Measurements from ENCODE around the gene ABCA2.

Gene ABCA2

DNA sequence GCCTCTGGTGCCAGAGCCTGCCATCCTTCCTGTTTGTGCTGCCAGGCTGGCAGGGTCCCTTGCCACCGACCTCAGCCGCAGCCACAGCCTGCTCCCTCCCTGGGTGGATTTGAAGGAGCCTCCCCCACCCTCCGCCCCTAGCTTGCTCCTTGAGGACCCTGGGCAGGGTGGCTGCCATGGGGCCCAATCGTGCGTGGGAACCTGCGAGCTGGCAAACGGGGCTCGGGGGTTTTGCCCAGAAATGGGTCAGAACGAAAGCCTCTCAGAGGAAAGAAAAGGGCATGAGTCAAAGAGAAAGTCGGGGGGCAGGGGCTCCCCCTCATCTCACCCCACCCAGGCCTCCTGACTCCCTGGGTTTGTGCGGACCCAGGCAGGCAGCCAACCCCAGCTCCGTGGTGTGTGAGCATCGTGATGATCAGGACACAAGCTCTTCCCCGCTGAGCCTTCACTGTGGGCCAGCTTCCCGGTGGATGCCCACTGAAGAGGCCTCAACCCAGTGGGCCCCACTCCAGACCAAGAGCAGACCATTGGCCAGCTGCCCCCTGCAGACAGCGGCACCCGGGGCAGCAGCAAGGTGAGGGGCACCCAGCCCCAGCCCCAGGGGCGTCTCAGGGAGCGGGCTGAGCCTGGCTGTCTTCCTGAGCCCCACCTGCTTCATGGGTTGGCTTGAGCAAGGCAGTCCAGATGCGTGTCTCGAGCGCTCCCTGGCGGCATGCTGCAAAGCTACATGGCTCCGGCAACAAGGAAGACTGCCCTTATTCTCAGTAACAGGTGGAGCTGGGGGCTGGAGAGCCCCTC lies 6.9 kb upstream of the ABCA2 start:
- peak overlapping the region in 4 of 7 experiments; percentile 1 to 18 (median 2) for H3K4me3 ChIP-seq
- peak overlapping the region in 16 of 21 experiments; percentile 1 to 92 (median 57) for H3K27ac ChIP-seq

DNA sequence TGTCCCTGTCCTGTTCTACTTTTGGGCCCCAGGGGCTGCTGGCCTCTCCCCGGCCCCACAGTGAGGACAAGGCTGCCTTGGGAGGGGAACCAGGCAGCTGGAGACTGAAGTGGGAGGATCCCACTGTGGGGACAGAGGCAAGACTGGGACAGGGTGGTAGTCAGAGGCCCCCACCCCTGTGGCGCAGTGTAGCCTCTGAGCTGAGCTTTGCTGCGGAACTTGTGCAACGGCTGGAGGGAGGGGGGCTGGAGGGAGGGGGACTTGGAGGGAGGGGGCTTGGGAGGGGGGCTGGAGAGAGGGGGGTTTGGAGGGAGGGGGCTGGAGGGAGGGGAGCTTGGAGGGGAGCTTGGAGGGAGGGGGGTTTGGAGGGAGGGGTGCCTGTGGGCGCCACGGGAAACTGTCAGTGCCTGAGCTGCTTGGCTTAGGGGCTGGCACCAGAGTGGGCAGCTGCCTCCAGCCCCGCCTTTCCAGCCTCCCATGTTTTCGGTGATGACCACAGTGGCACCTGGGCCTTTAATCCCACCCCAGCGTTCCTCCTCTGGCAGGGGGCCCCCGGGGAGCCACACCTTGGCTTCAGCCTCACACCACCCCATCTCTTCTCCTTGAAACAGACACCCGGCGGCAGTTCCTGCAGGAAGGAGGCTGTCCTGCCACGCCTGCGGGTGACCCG lies 6.1 kb upstream of the ABCA2 start:
- peak overlapping the region in 5 of 7 experiments; percentile 2 to 54 (median 13) for H3K4me3 ChIP-seq
- H3K27ac ChIP-seq: peak overlapping the region in 15 of 21 experiments; percentile 1 to 92 (median 70)

DNA sequence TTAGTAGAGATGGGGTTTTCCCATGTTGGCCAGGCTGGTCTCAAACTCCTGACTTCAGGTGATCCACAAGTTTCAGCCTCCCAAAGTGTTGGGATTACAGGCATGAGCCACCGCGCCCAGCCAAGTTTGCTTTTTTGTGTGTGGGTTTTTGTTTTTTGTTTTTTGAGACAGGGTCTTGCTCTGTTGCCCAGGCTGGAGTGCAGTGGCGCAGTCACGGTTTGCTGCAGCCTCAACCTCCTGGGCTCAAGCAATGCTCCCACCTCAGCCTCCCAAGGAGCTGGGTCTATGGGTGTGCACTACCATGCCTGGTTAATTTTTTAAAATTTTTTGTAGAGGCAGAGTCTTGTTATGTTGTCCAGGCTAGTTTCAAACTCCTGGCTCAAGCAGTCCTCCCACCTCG lies 5.4 kb upstream of the ABCA2 start:
- peak overlapping the region in 12 of 21 experiments; percentile 1 to 92 (median 75) for H3K27ac ChIP-seq
- H3K4me3 ChIP-seq: peak overlapping the region in 6 of 7 experiments; percentile 1 to 54 (median 13)

DNA sequence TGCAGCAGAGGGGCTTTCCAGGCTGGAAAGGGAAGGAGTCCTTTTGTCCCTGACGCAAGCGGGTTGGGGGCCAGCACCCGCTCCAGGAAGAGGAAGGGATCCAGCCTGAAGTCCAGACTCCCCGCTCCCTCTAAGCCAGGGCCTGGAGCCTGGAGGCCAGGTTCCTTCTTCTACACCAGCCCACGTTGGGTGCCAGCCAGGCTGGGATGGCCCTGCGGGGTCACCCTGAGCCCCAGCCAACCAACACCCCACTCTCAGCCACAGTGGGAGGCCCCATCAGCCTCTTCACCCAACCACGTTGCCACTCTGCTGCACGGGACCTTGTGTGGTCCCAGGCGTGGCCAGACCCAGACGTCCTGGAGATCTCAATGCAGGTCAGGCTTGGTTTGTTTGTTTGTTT lies 4.8 kb upstream of the ABCA2 start:
- peak overlapping the region in 5 of 7 experiments; percentile 0 to 54 (median 19) for H3K4me3 ChIP-seq
- peak overlapping the region in 15 of 21 experiments; percentile 24 to 92 (median 72) for H3K27ac ChIP-seq

DNA sequence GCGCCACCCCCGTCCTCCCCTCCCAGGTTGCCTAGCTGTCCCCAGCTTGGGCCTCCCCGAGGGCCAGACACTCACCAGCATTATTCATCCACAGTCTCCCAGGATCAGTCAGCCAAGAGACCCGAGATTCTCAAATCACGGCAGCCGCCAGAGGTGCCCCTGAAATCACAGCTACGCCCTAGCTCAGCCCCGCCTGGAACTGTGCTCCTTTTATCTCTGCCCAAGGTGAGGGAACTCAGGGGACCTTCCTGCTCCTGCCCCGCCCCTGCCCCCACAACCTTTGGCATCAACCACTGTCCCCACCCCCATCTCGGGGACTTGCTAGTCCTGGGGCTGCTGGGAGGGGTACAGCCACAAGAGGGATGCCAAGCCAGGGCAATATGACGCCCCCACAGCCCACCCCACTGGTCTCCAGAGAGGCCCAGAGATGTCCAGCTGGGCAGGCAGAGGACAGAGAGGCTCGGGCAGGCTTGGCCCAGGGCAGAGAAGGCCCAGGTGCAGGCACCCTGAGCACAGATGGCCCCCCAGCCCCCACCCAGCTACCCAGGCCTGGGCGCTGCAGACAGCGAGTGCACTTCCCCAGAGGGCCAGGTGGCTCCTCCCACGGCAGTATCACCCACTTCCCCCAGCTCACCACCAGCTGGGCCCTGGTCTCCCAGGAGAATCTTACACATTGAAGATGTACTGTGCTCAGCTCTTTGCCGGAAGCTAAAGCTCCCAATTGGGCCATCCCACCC lies 4.0 kb upstream of the ABCA2 start, which contains the start of gene FUT7:
FUT7 (minus strand) TSS at position 185 of the 737 bp plus-strand sequence; CDS start at position 88, 97 bp downstream.
- Histone ChIP-seq H3K27ac (peak within 1 kb of the TSS in 19 of 21 experiments; percentile 14 to 92 (median 65)), H3K4me3 (peak within 1 kb of the TSS; percentile 13 to 58 (median 19))

DNA sequence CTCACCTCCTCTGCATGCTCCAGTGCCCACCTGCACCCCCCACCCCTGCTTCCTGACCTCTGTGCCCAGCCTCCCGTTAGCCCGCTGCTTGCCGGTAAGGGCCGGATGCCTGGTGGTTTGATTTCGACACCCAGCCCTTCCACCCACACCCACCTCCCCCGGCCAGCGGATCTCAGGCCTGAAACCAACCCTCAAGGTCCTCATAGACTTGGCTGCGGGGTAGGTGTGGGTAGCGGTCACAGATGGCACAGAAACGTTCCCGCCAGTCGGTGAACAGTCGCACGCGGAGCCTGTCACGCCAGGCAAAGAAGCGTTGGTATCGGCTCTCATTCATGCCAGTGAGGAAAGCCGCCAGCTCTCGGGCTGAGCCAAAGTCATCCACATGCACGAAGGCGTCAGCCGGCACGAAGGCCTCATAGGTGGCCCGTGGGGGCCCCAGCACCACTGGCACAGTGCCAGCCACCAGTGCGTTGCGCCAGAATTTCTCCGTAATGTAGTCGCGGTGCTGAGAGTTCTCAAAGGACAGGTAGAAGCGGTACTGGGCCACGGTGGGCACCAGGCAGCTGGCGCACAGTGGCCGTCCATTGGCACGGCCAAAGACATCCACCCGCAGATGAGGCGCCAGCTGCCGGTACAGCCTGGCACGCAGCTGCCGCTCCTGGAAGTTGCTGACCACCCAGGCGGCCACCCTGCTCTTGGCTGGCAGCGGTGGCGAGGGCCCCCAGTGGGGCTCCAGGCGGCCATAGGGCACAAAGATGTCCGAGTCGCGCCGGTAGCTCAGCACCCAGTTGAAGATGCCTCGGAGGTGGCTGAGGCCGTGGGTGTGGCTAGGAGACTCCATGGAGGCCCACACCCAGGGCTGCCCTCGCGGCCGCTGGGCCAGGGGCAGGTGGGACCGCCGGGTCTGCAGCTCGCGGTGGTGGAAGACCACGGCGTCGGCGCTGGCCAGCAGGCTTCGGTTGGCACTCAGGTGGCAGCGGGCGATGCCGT lies 2.8 kb upstream of the ABCA2 start:
- peak overlapping the region in 18 of 21 experiments; percentile 5 to 92 (median 72) for H3K27ac ChIP-seq
- H3K4me3 ChIP-seq: peak overlapping the region; percentile 13 to 58 (median 19)

DNA sequence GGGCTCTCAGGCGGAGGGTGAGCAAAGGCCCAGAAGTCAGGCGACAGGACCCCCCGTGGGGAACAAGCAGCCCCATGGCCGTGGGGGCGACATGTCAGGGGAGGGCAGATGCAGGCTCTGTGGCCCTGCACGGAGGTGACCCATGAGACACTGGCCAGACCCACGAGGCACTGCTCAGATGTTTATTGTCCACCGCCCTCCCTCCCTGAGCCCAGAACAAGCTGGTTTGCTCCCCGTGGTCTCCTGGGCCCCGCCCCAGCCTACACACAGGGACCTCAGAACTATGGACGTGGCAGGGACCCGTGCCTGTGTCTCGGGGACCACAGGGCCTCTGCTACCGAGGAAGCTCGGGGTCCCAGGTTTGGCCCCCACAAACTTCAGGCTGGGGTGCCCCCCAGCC lies 2.0 kb upstream of the ABCA2 start:
- H3K4me3 ChIP-seq: peak overlapping the region; percentile 13 to 58 (median 19)

DNA sequence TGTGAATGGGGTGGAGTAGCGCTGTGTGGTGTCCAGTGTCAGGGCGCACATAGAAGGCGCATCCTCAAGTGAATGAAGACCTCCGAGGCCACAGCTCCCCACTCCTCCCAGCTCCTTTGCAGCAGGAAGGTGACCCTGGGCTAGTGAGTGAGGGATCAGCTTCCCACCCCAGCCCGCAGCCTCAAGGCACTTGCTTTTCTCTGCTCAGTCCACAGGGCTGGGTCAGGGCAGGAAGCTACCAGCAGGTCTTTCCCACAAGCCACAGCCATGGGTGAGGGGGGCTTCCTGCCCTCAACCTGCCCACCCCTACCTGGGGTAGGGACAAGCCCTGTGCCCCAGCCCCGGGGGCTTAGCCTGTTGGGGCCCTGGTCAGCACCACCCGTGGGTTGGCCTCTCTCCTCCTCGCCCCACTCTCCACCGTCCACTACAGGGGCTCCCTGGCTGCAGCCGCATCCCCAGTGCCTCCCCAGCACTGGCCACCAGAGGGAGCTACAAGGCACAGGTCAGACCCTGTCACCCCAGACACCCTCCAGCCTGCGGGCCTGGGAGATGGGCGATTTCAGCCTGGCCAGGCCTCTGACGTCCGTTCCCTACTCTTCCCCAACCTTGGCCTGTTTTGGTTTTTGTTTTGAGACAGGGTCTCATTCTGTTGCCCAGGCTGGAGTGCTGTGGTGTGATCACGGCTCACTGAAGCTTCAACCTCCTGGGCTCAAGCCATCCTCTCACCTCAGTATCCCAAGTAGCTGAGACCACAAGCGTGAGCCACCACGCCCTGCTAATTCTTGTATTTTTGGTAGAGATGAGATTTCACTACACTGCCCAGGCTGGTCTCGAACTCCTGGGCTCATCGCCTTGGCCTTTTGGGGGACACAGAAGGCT lies 1.3 kb upstream of the ABCA2 start:
- H3K4me3 ChIP-seq: peak overlapping the region; percentile 34 to 58 (median 48)
- H3K27ac ChIP-seq: peak overlapping the region in 17 of 21 experiments; percentile 0 to 92 (median 76)

More for the DNA sequence above, 2.0 kb upstream of the ABCA2 start:
- peak overlapping the region in 17 of 21 experiments; percentile 0 to 92 (median 74) for H3K27ac ChIP-seq

DNA sequence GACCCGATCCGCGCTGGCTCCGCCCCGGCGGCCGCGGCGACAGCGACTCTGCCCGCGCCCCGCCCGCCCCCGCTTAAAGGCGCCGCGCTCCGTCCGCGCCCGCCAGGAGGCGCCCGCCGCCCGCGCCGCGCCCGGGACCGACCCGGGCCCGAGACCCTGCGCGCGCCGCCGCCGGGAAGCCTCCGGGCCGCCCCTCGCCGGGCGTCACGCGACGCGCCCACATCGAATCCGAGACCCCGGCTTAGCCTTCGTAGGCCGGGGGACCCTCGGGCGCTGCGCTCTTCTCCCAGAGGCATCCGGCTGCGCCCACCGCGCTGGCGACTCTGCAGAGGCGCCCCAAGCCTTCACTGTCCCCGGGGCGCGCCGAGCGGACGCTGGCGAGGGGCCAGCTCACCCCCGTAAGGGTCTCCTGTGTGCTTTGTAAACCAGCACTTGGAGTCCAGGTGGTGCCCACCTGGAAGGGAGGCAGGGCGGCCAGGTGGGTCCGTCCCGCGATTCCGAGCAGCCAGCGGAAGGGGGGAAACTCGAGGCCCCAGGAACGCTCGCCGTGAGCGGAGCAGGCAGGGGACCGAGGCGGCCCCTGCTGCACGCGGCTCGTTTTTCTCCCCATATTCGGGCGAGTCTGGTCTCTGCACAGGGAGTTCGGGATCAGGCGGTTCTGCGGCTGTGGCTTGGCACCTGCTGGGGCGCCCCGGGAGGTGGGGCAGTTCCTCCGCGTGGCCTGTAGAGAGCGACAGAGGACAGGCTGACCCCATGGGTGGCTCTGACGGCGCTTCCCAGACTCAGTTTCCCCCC lies 423 bp upstream of the ABCA2 start:
- Histone ChIP-seq H3K27ac (peak overlapping the region in 19 of 21 experiments; percentile 31 to 92 (median 74)), H3K4me3 (peak overlapping the region; percentile 34 to 58 (median 48))

DNA sequence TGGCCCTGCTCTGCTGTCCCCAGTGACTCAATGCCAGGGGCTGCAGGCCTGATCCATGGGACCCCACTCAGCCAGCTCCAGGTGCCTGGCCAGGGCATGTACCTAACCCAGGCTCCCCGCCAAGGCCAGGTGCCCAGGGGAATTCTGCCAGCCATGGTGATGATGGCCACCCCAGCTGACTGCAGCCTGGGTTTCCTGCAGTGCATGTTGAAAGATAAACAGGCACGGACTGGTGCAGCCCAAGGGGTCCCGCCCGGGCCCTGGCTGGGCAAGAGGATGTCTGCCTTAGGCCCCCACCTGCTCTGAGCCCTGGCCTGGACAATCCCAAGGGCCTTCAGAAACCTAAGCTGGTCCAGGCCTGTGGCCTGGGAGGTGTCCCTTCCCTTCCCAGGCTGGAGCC lies 1.2 kb downstream of the ABCA2 start:
- Histone ChIP-seq H3K4me3 (peak overlapping the region in 3 of 7 experiments; percentile 39 to 56 (median 41)), H3K27ac (peak overlapping the region in 8 of 21 experiments; percentile 35 to 69 (median 54))

DNA sequence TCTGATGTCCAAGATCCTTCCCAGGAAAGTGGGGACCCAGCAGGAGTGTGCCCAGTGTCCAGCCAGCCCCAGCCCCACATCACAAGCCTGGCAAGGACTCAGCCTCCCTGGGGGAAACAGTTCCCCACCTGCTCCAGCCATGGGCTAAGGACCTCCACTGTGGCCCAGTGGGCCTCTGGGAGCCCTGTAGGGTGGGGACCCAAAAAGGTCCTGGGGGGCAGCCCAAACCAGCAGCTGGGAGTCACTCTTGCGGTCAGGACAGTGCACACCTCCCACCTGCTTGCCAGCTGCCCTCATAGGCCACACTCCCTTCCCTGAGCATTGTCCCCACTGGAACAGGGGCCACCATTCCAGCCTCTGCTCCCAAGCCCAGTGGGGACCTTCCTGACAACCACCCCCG lies 1.7 kb downstream of the ABCA2 start:
- peak overlapping the region in 3 of 21 experiments; percentile 6 to 57 (median 35) for H3K27ac ChIP-seq
- H3K4me3 ChIP-seq: no peak overlapping the region

DNA sequence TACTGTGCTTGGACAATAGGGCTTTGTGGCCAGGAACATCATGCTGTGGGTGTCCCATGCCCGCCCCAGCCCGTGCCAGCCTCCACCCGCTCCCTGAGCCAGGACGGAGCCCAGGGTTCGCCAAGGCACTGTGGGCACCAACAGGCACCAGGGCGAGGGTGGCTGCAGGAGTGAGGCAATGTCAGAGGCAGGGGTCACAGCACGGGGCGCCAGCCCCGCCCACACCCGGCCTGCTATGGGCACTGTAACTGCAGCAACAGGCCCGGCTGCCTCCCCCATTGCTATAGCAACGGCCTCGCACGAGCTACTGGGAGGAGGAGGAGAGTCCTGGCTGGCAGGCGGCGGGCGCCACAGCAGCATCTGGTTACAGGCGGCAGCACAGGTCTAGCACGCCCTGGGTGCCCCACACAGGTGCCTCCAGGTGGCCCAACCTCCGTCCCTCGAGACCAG lies 2.5 kb downstream of the ABCA2 start:
- peak overlapping the region in 3 of 21 experiments; percentile 6 to 31 (median 12) for H3K27ac ChIP-seq
- H3K4me3 ChIP-seq: no peak overlapping the region

DNA sequence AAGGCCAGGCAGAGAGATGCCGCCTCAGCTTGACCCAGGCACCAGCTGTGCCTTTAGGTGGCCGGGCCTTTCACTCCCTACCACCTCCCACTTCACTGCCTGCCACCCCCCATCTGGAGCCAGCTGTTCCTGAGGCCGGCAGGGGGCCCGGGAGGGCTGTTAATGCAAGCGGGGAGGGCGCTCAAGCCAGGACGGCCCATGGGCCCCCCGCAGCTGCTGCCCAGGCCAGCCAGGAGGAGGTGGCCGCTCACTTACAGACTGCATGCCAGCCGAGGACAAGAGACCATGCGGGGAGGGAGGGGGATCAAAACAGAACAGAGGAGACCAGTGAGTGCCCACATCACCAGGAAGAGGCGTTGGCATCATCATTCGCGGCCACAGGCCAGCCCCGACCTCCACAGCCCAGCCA lies 4.5 kb downstream of the ABCA2 start:
- no peak overlapping the region for H3K27ac ChIP-seq
- H3K4me3 ChIP-seq: no peak overlapping the region

DNA sequence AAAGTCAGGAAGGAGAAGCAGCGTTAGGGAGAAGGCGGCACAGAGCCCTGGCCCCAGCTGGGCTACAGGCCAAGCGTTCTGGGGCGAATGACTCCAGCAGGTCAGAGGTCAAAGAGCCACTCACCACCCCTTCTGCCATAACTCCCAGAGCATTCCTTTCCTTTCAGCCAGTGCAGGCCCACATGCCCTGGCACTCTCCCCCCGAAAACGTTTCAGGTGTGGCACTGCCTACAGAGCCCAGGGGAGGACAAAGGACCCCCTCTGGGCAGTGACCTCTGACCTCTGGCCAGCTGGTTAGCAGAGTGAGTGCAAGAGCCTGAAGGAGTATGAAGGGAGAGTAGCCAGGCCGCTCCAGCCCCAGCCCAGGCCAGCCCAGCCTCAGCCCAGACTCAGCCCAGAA lies 4.9 kb downstream of the ABCA2 start:
- Histone ChIP-seq H3K4me3 (no peak overlapping the region), H3K27ac (no peak overlapping the region)

DNA sequence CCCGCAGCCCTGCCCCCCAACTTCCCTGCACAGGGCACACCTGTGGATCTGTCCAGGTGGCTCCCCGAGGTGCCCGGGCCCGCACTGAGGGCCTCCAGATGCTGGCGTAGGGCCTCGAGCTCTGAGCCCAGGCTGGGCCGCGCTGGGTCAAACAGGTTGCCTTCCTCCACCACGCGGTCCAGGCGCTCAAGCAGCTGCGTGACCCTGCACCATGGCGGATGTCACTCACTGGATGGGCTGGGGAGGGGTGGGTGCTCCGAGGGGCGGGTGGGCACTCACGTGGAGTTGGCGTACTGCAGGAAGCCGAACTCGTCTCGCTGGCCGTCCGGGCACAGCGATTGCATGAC lies 5.4 kb downstream of the ABCA2 start:
- Histone ChIP-seq H3K4me3 (no peak overlapping the region), H3K27ac (no peak overlapping the region)

DNA sequence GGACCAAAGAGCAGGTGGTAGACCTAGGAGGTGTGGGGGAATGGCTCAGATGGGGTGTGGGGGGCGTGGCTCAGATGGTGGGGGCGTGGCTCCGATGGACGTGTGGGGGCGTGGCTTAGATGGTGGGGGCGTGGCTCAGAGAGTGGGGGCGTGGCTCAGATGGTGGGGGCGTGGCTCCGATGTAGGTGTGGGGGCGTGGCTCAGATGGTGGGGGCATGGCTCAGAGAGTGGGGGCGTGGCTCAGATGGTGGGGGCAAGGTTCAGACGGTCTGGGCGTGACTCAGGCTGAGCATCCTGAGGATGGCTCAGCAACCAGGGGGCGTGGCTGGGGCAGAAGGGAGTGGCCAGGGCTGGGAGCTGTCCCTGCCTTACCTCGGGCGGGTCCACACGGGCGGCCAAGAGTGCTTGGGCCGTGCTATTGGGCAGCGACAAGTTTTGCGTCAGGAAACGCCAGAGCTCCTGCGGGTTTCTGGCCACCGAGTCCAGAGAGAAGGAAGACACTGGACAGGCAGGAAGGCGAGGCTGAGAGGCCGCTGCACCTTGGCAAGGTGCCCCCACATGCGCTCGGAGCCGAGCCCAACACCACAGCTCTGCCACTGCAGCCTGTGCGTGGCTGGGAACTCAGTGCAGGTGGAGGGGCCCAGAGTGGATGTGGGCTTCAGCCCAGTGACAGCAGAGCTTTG lies 5.9 kb downstream of the ABCA2 start:
- no peak overlapping the region for H3K4me3 ChIP-seq
- no peak overlapping the region for H3K27ac ChIP-seq
